HG03280 (cell line): ENCODE data around the gene EZH2.

ENCODE experiments used
- ATAC-seq: cut with Tn5 transposase; IDR thresholded peaks from one replicate; pipeline ENCODE4 v1.9.1; 2021; ENCODE audit warnings: mild to moderate bottlenecking, moderate library complexity; ENCODE audit not compliant: unreplicated experiment

Gene EZH2

GRCh38 chr7:148774471-148774870 lies 109.6 kb downstream of the EZH2 start:
- no peak for ATAC-seq

GRCh38 chr7:148773334-148773733 lies 110.8 kb downstream of the EZH2 start:
- peak; percentile 62 for ATAC-seq

GRCh38 chr7:148772297-148773089 lies 111.6 kb downstream of the EZH2 start:
- no peak for ATAC-seq

- ATAC-seq = no peak
These were observed 114.1 kb downstream of the EZH2 start for GRCh38 chr7:148770004-148770403.

GRCh38 chr7:148763622-148764021 lies 120.5 kb downstream of the EZH2 start:
- ATAC-seq = no peak

GRCh38 chr7:148761499-148762278 lies 122.4 kb downstream of the EZH2 start:
- ATAC-seq = no peak
